HepG2 (cell line): ENCODE results near the gene PBX4. TPM values are rescaled to one million over a fixed set of nuclear protein-coding genes. Genes with fewer than 3 reads are reported as not detected.
A peak's percentile ranks its signal among the peaks of the same experiment; 100 is the strongest.

Experiments
- ATAC-seq: fragments of 200-7000 bp; cut with Tn5 transposase; 3 replicates; pipeline ENCODE4 v1.9.1; 2020; ENCODE audit warnings: mild to moderate bottlenecking, moderate library complexity
- BruUV-seq: library from RNA; stranded (reverse); fragments of 400-500 nt; replicated peaks from 2 replicates; lab custom pipeline; 2021; lab: Mats Ljungman, UMichigan
- CTCF ChIA-PET: fragments of 300-600 bp; formaldehyde crosslinking; extraction: SDS; loops from one replicate; lab custom pipeline; 2021; ENCODE audit warnings: low total read pairs, inconsistent platforms, low intra/inter-chr PET ratio; lab: Yijun Ruan, JAX
- POLR2A ChIA-PET: fragments of 350-600 bp; sonication (Branson Sonifier 250); formaldehyde crosslinking; loops from one replicate; lab custom pipeline; 2020; ENCODE audit warnings: antibody characterized with exemption, inconsistent platforms; lab: Yijun Ruan, JAX
- DNase-seq: peaks from one replicate; pipeline ENCODE4 v3.0.0-alpha.2; 2015; ENCODE audit warnings: low spot score
- FAIRE-seq: peaks from 3 replicates; lab custom pipeline; 2011; peaks lifted over from hg19 to GRCh38; lab: Jason Lieb, UNC
- H2AFZ ChIP-seq: one replicate; pipeline ENCODE4 v1.6.1; 2011; ENCODE audit warnings: low read length, inconsistent platforms
- H3K27ac ChIP-seq: fragments of 300-600 bp; 3 replicates; pipeline ENCODE4 v1.8.0; 2011; ENCODE audit warnings: mixed run types, mild to moderate bottlenecking, mixed read lengths, low read length, inconsistent platforms; ENCODE audit not compliant: insufficient read depth; ENCODE audit errors: extremely low read length
- H3K27me3 ChIP-seq, 2 experiments: fragments of 200-600 bp in 1 of 2; 2 replicates in 1 of 2; 3 replicates in 1 of 2; pipeline versions ENCODE4 v1.6.0 to v1.8.0; 2011; ENCODE audit warnings: low read length in 2 of 2, mild to moderate bottlenecking in 2 of 2, moderate library complexity in 2 of 2, inconsistent platforms in 1 of 2; ENCODE audit not compliant: insufficient read depth in 2 of 2, control insufficient read depth in 1 of 2
- H3K36me3 ChIP-seq, 2 experiments: fragments of 200-600 bp in 1 of 2; replicated peaks in 1 of 2; 2 replicates in 1 of 2; 3 replicates in 1 of 2; pipeline versions ENCODE4 v1.5.1 to v1.8.0; 2011; ENCODE audit warnings: low read length in 2 of 2, inconsistent platforms in 1 of 2; ENCODE audit not compliant: insufficient read depth in 2 of 2, control insufficient read depth in 1 of 2
- H3K4me1 ChIP-seq: 2 replicates; pipeline ENCODE4 v1.5.1; 2012; ENCODE audit warnings: low read length, inconsistent platforms; ENCODE audit not compliant: insufficient read depth
- H3K4me2 ChIP-seq: 2 replicates; pipeline ENCODE4 v1.6.0; 2011; ENCODE audit warnings: low read depth, low read length, inconsistent platforms
- H3K4me3 ChIP-seq, 3 experiments: fragments of 200-600 bp in 1 of 3; sonication (generic), shearing (Covaris generic) in 1 of 3; replicated peaks in 1 of 3; 2 replicates each; pipeline ENCODE4 v1.5.1; 2011 to 2016; ENCODE audit warnings: low read length in 3 of 3, inconsistent platforms in 2 of 3, low read depth in 2 of 3, mild to moderate bottlenecking in 2 of 3, control low read depth in 1 of 3, mixed read lengths in 1 of 3; ENCODE audit not compliant: insufficient read depth in 1 of 3
- H3K79me2 ChIP-seq: one replicate; pipeline ENCODE4 v1.6.1; 2011; ENCODE audit warnings: low read length, inconsistent platforms; ENCODE audit not compliant: insufficient read depth
- H3K9ac ChIP-seq: 2 replicates; pipeline ENCODE4 v1.6.0; 2011; ENCODE audit warnings: mild to moderate bottlenecking, low read depth, low read length, inconsistent platforms; ENCODE audit not compliant: insufficient read depth
- H3K9me3 ChIP-seq: 2 replicates; pipeline ENCODE4 v1.5.1; 2012; ENCODE audit warnings: mild to moderate bottlenecking, low read length
- H4K20me1 ChIP-seq: 2 replicates; pipeline ENCODE4 v1.6.0; 2011; ENCODE audit warnings: inconsistent platforms, mild to moderate bottlenecking, low read length, moderate library complexity; ENCODE audit not compliant: insufficient read depth
- ATF7-NPFF ChIP-seq: sonication (generic); formaldehyde crosslinking; IDR thresholded peaks from 2 replicates; pipeline ENCODE4 v1.8.1; 2023; ENCODE audit warnings: mild to moderate bottlenecking, low read depth, missing genetic modification reagents, moderate library complexity
- FOSL1 ChIP-seq: sonication (generic); formaldehyde crosslinking; IDR thresholded peaks from 2 replicates; pipeline ENCODE4 v1.9.0; 2021; ENCODE audit warnings: missing genetic modification reagents, borderline replicate concordance
- MTF1 ChIP-seq: sonication (generic); formaldehyde crosslinking; IDR thresholded peaks from 2 replicates; pipeline ENCODE4 v1.5.0; 2020; ENCODE audit warnings: missing genetic modification reagents
- SMYD3 ChIP-seq: sonication (generic); formaldehyde crosslinking; IDR thresholded peaks from 2 replicates; pipeline ENCODE4 v1.8.1; 2023; ENCODE audit warnings: mild to moderate bottlenecking, missing genetic modification reagents
- ZNF101 ChIP-seq: sonication (generic); formaldehyde crosslinking; IDR thresholded peaks from 2 replicates; pipeline ENCODE4 v1.4.0; 2020; ENCODE audit warnings: mild to moderate bottlenecking, low read depth, missing genetic modification reagents, borderline replicate concordance
- ZNF354B ChIP-seq: sonication (generic); formaldehyde crosslinking; IDR thresholded peaks from 2 replicates; pipeline ENCODE4 v1.8.0; 2022; ENCODE audit warnings: mild to moderate bottlenecking, missing genetic modification reagents
- ZNF672 ChIP-seq: sonication (generic); formaldehyde crosslinking; IDR thresholded peaks from 2 replicates; pipeline ENCODE4 v1.8.1; 2022; ENCODE audit warnings: missing genetic modification reagents
- ZNF780A ChIP-seq: sonication (generic); formaldehyde crosslinking; IDR thresholded peaks from 2 replicates; pipeline ENCODE4 v1.8.0; 2022; ENCODE audit warnings: mild to moderate bottlenecking, missing genetic modification reagents, moderate library complexity
- ZNF788 ChIP-seq: sonication (generic); formaldehyde crosslinking; IDR thresholded peaks from 2 replicates; pipeline ENCODE4 v1.5.0; 2020; ENCODE audit warnings: mild to moderate bottlenecking, missing genetic modification reagents, borderline replicate concordance
- WGBS: methylation state at CpG from one replicate; pipeline ENCODE4 v1.1.6; 2017; ENCODE audit warnings: low lambda C conversion rate; 5-methylcytosine and 5-hydroxymethylcytosine counted together
- in situ Hi-C: cut with HindIII; loops from 2 replicates; pipeline ENCODE4 v1.10.0; 2017; ENCODE audit warnings: low pct_unique_long_range_greater_than_20kb; ENCODE audit not compliant: extremely low pct_ligation_motif_present
- intact Hi-C: fragments of 100-400 bp; cut with micrococcal nuclease; formaldehyde crosslinking; loops from one replicate; pipeline ENCODE4 v1.10.0; 2022; ENCODE audit not compliant: unreplicated experiment
- polyA plus RNA-seq, 8 experiments: library from polyadenylated mRNA; depleted of rRNA in 3 of 8; stranded (reverse) in 7 of 8; unstranded in 1 of 8; fragments of >200 nt; fragmentation: Illumina TruSeq in 4 of 8; extraction: Trizol in 4 of 8; gene quantifications; 2 replicates each; pipeline versions ENCODE4 v1.2.1 to v1.2.3, GENCODE V29; 2011 to 2016; ENCODE audit warnings: low read depth in 4 of 8, missing spikeins in 1 of 8, mixed read lengths in 1 of 8; ENCODE audit not compliant: insufficient read depth in 1 of 8
- total RNA-seq, 5 experiments: library from RNA; depleted of rRNA; stranded (reverse); fragments of >200 nt; fragmentation: Illumina TruSeq; extraction: Trizol; gene quantifications; 2 replicates each; pipeline ENCODE4 v1.2.3, GENCODE V29; 2016; ENCODE audit warnings: low read depth in 1 of 5

Gene PBX4
- total and polyA plus RNA-seq, 2 of the 13 experiments (the other 11 are each of a cell fraction or from before 2014, with no cell fraction given): not detected

DNA sequence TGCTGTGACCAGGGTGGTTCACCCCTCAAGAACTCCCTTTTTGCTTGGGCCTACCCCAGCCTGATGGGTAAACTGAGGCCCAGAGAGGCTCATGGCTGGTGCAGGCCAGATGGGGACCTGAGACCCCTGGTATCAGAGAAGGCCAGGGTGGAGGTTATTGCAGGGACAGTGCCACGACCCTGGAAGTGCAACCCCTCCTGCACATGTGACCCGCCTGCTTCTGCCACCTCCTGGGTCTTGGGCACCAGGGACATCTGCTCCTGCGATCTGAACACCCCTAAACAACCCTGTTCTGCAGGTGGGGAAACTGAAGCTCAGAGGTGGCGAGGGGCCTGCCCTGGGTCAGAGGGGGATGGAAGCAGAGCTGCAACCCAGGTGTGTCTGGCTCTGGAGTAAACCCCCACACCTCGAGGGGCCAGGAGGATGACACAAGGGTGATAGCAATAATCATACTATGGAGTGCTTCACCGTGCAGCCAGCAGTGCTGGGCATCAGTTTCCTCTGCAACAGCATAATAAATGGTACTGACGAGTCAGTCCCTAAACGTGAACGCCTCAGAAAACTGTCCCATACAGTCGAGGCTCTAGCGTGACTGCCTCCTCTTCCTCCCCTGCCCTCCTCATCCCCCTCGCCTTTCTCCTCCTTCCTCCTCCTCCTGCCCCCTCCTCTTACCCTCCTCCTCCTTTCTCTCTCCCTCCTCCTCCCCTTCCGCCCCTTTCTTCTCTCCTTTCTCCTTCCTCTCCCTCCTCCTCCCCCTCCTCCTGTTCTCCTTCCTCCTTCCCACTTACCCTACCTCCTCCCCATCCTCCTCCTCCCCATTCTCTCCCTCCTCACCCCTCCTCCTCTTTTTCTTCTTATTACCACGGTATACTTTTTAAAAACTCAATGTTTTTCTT, 85.4 kb downstream of the PBX4 start:
- ATAC-seq (peak; percentile 2; the same call in 1 of the 3 replicates), FAIRE-seq (no peak), DNase-seq (no peak)
- Histone ChIP-seq H3K79me2 (no peaks in the 10 kb centered on the region), H3K27me3 (no peaks in the 10 kb centered on the region), H3K9me3 (no peaks in the 10 kb centered on the region), H3K4me1 (peaks cover 4% of the 10 kb centered on the region; the same call in 1 of the 2 replicates), H3K9ac (no peak overlapping the region), H4K20me1 (no peaks in the 10 kb centered on the region), H3K4me2 (no peak overlapping the region), H3K4me3 (no peak overlapping the region), H2AFZ (no peak overlapping the region), H3K27ac (no peak overlapping the region), H3K36me3 (peaks cover 0 to 5% of the 10 kb centered on the region in 2 experiments; a peak in 3 of 5 replicates)
- in situ Hi-C loops (loop anchor here (25.0 kb wide), 1 partner anchor 429 kb away; no protein-coding TSS in a partner anchor), intact Hi-C loops (loop anchor here (5.0 kb wide), 2 partner anchors 109 to 424 kb away; partner anchors contain the start of gene GMIP)
- ChIA-PET POLR2A (no interaction called here), CTCF (interaction anchor here (1.2 to 2.6 kb wide), 3 partner anchors 21 to 426 kb away, joined by 3 to 23 read pairs (median 4); partner anchors contain the start of gene GMIP)
- WGBS: 83% methylated on average over 10 of the region's 14 CpGs
- no peak for TF ChIP-seq SMYD3
- no peak for TF ChIP-seq FOSL1 (CRISPR knock-in tag)
- TF ChIP-seq ATF7-NPFF (CRISPR knock-in tag): no peak
- no peak for TF ChIP-seq ZNF354B (CRISPR knock-in tag)
- no peak for TF ChIP-seq ZNF788
- no peak for TF ChIP-seq MTF1 (CRISPR knock-in tag)
- TF ChIP-seq ZNF101 (CRISPR knock-in tag): no peak
- no peak for TF ChIP-seq ZNF780A (CRISPR knock-in tag)
- no peak for TF ChIP-seq ZNF672 (CRISPR knock-in tag)
- no TSS peak for BruUV-seq
